Measurements from ENCODE around the gene GLE1. TPM values are rescaled to one million over a fixed set of nuclear protein-coding genes. Genes with fewer than 3 reads are reported as not detected.

The GLE1 gene
- total RNA-seq (2022; extraction: Qiagen RNA extraction; ENCODE audit: low read depth): 26.8 to 30.6 TPM (median 28.7 TPM) in 5 replicates

GRCh38 chr9:128504485-128505413 is at the start of gene GLE1:
GLE1 (plus strand) TSS chr9:128504719; CDS start chr9:128504806, 87 bp downstream.

GRCh38 chr9:128455849-128456612 is 48.5 kb upstream of the GLE1 start, which contains the start of gene ODF2:
ODF2 (plus strand) TSS chr9:128456006; CDS start chr9:128456092, 86 bp downstream.

GRCh38 chr9:128552153-128552743 is 47.7 kb downstream of the GLE1 start, which contains the start of gene SPTAN1:
SPTAN1 (plus strand) TSS chr9:128552587; CDS start chr9:128566741, 14,154 bp downstream.

Other genes with a start within 250 kb of the GLE1 start
- 37.3 to 51.1 TPM (median 46.7 TPM) in 5 replicates for gene GOLGA2, start 228.7 kb upstream of the GLE1 start, total RNA-seq (2022; extraction: Qiagen RNA extraction; ENCODE audit: low read depth)
- gene SWI5, start 228.4 kb upstream of the GLE1 start, total RNA-seq (2022; extraction: Qiagen RNA extraction; ENCODE audit: low read depth): 42.0 to 55.1 TPM (median 43.8 TPM) in 5 replicates
- 38.1 to 56.2 TPM (median 47.7 TPM) in 5 replicates for gene TRUB2, start 182.3 kb upstream of the GLE1 start, total RNA-seq (2022; extraction: Qiagen RNA extraction; ENCODE audit: low read depth)
- gene COQ4, start 181.9 kb upstream of the GLE1 start, total RNA-seq (2022; extraction: Qiagen RNA extraction; ENCODE audit: low read depth): 50.4 to 59.1 TPM (median 55.9 TPM) in 5 replicates
- gene SLC27A4, start 164.2 kb upstream of the GLE1 start, total RNA-seq (2022; extraction: Qiagen RNA extraction; ENCODE audit: low read depth): 36.3 to 50.5 TPM (median 46.0 TPM) in 5 replicates
- 67.0 to 85.2 TPM (median 83.9 TPM) in 5 replicates for gene URM1, start 133.3 kb upstream of the GLE1 start, total RNA-seq (2022; extraction: Qiagen RNA extraction; ENCODE audit: low read depth)
- 32.5 to 38.6 TPM (median 34.2 TPM) in 5 replicates for gene CERCAM, start 83.9 kb upstream of the GLE1 start, total RNA-seq (2022; extraction: Qiagen RNA extraction; ENCODE audit: low read depth)
- 23.3 to 29.3 TPM (median 24.9 TPM) in 5 replicates for gene ODF2, start 48.7 kb upstream of the GLE1 start, total RNA-seq (2022; extraction: Qiagen RNA extraction; ENCODE audit: low read depth)
- 143 to 151 TPM (median 149 TPM) in 5 replicates for gene SPTAN1, start 47.9 kb downstream of the GLE1 start, total RNA-seq (2022; extraction: Qiagen RNA extraction; ENCODE audit: low read depth)
- gene DYNC2I2, start 152.1 kb downstream of the GLE1 start, total RNA-seq (2022; extraction: Qiagen RNA extraction; ENCODE audit: low read depth): 98.2 to 144 TPM (median 134 TPM) in 5 replicates
- gene SET, start 184.5 kb downstream of the GLE1 start, total RNA-seq (2022; extraction: Qiagen RNA extraction; ENCODE audit: low read depth): 403 to 440 TPM (median 413 TPM) in 5 replicates
- gene PKN3, start 197.8 kb downstream of the GLE1 start, total RNA-seq (2022; extraction: Qiagen RNA extraction; ENCODE audit: low read depth): 13.4 to 17.1 TPM (median 14.7 TPM) in 5 replicates
- 71.9 to 93.4 TPM (median 92.8 TPM) in 5 replicates for gene ZDHHC12, start 219.4 kb downstream of the GLE1 start, total RNA-seq (2022; extraction: Qiagen RNA extraction; ENCODE audit: low read depth)

Measured in A549 treated with GW870086 at 1 μM for 4 hours (cell line).